HG03175 (cell line): ENCODE results near the gene CISTR.
"Not testable (repeated sequence)": the region's sequence is repeated elsewhere in the genome, so short reads cannot be mapped to it uniquely, and the experiment has no call there.

ENCODE experiments used
- ATAC-seq: cut with Tn5 transposase; IDR thresholded peaks from one replicate; pipeline ENCODE4 v1.9.1; 2021; ENCODE audit warnings: mild to moderate bottlenecking, moderate library complexity; ENCODE audit not compliant: unreplicated experiment

The CISTR gene

GRCh38 chr12:53725824-53726223, 26.0 kb downstream of the CISTR start:
- ATAC-seq: no peak

- no peak for ATAC-seq
Observed at GRCh38 chr12:53722450-53723041, 29.2 kb downstream of the CISTR start.

- ATAC-seq: no peak
Observed at GRCh38 chr12:53720946-53721345, 30.8 kb downstream of the CISTR start.

GRCh38 chr12:53719649-53720048, 32.1 kb downstream of the CISTR start:
- ATAC-seq: no peak

GRCh38 chr12:53718567-53718966, 33.2 kb downstream of the CISTR start:
- ATAC-seq: not testable (repeated sequence)

- no peak for ATAC-seq
Observed at GRCh38 chr12:53717319-53717718, 34.5 kb downstream of the CISTR start.

GRCh38 chr12:53714004-53714403, 37.8 kb downstream of the CISTR start:
- no peak for ATAC-seq

- ATAC-seq: no peak
Observed at GRCh38 chr12:53713516-53713915, 38.3 kb downstream of the CISTR start.

- ATAC-seq: no peak
Observed at GRCh38 chr12:53712059-53712643, 39.6 kb downstream of the CISTR start.

GRCh38 chr12:53710091-53710490, 41.7 kb downstream of the CISTR start:
- no peak for ATAC-seq

GRCh38 chr12:53709671-53710070, 42.1 kb downstream of the CISTR start:
- no peak for ATAC-seq

GRCh38 chr12:53706080-53706479, 45.7 kb downstream of the CISTR start:
- no peak for ATAC-seq

- ATAC-seq: no peak
Observed at GRCh38 chr12:53703756-53704155, 48.0 kb downstream of the CISTR start.

GRCh38 chr12:53701518-53702264, 50.1 kb downstream of the CISTR start:
- ATAC-seq: peak; percentile 53

GRCh38 chr12:53700567-53700966, 51.2 kb downstream of the CISTR start:
- no peak for ATAC-seq

GRCh38 chr12:53699678-53700025, 52.1 kb downstream of the CISTR start:
- no peak for ATAC-seq

GRCh38 chr12:53698948-53699677, 52.7 kb downstream of the CISTR start:
- no peak for ATAC-seq

GRCh38 chr12:53696655-53697331, 55.0 kb downstream of the CISTR start:
- ATAC-seq: no peak
